ENCODE data around the gene NT5C. TPM values are rescaled to one million over a fixed set of nuclear protein-coding genes. Genes with fewer than 3 reads are reported as not detected.
"Not testable (repeated sequence)": the region's sequence is repeated elsewhere in the genome, so short reads cannot be mapped to it uniquely, and the experiment has no call there.

The NT5C gene
- total RNA-seq, 6 experiments from 2014 or later: 10.5 to 35.1 (median 12.6) TPM

DNA sequence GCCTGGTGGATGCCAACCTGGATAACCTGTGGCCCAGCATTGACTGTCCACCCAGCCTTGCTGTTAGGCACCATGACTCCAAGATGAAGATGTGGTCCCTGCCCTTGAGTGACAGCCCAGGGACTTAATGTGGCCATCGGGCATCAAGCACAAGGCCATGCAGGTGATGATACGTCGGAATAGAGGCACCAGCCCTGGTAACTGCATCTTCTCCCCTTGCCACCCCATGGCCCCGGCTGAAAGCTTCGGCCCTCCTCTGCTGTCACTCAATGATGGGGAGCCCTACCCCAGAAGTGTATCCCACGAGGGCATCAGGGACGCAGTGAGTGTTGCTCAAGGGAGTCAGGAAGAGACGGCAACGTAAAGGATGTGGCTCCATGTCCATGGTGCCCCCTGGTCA, 2.0 kb downstream of the NT5C start:
- H3K36me3 ChIP-seq: no peaks in the 10 kb centered on the region
- no peaks in the 10 kb centered on the region for H3K27me3 ChIP-seq
- no peak overlapping the region for H3K4me3 ChIP-seq
- H3K4me1 ChIP-seq: peaks cover 0 to 6% (median 0%) of the 10 kb centered on the region in 4 donors
- no peak for DNase-seq
- no peak for ATAC-seq
- H3K27ac ChIP-seq: no peak overlapping the region
- WGBS (ENCODE audit: insufficient coverage, low coverage, low lambda C conversion rate, missing lambda C conversion rate): 82% methylated on average over 6 of the region's 9 CpGs
- no peaks in the 10 kb centered on the region for H3K9me3 ChIP-seq
- TF ChIP-seq, protein P1, sequence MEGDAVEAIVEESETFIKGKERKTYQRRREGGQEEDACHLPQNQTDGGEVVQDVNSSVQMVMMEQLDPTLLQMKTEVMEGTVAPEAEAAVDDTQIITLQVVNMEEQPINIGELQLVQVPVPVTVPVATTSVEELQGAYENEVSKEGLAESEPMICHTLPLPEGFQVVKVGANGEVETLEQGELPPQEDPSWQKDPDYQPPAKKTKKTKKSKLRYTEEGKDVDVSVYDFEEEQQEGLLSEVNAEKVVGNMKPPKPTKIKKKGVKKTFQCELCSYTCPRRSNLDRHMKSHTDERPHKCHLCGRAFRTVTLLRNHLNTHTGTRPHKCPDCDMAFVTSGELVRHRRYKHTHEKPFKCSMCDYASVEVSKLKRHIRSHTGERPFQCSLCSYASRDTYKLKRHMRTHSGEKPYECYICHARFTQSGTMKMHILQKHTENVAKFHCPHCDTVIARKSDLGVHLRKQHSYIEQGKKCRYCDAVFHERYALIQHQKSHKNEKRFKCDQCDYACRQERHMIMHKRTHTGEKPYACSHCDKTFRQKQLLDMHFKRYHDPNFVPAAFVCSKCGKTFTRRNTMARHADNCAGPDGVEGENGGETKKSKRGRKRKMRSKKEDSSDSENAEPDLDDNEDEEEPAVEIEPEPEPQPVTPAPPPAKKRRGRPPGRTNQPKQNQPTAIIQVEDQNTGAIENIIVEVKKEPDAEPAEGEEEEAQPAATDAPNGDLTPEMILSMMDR (IDR thresholded peaks at IDR 0.05): no peak
- no peak for TF ChIP-seq POLR2A (IDR thresholded peaks at IDR 0.05)
- intact Hi-C loops (cut with DNase I): no loop called here

DNA sequence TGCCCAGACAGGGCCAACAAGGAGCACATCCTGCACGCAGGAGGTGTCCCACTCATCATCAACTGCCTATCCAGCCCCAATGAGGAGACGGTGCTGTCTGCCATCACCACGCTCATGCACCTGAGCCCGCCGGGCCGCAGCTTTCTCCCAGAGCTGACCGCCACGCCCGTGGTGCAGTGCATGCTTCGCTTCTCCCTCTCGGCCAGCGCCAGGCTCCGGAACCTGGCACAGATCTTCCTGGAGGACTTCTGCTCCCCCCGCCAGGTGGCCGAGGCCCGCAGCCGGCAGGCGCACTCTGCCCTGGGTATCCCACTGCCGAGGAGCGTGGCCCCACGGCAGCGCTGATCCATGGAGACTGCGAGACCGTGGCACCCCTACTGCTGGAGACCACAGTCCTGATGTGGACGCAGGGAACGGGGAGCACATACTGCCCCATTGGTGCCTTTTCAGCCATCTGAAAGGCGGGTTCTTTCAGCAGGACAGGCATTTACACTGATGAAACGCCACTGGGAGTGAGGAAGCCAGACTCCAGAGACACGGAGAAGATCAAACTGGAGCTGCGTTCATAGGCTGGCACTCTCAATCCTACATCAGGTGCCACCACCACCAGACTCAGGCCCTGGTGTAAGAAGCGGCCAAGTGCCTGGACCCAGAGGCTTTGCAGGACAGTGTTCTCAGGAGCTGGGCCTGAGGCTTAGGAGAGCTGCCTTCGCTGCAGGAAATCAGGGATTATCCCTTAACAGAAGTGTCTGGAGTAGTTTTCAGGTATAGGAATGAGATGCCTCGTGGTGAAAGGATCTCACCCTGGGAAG, 2.6 kb downstream of the NT5C start:
- H3K27ac ChIP-seq: no peak overlapping the region
- no peaks in the 10 kb centered on the region for H3K9me3 ChIP-seq
- intact Hi-C loops (cut with DNase I): no loop called here
- peaks cover 0 to 6% (median under 1%) of the 10 kb centered on the region in 4 donors for H3K4me1 ChIP-seq
- 56% methylated on average over 4 of the region's 33 CpGs for WGBS (ENCODE audit: insufficient coverage, low coverage, low lambda C conversion rate, missing lambda C conversion rate)
- H3K4me3 ChIP-seq: no peak overlapping the region
- no peaks in the 10 kb centered on the region for H3K27me3 ChIP-seq
- no peak for TF ChIP-seq POLR2A (IDR thresholded peaks at IDR 0.05)
- TF ChIP-seq, protein P1 (IDR thresholded peaks at IDR 0.05): no peak
- DNase-seq (no peak), ATAC-seq (no peak)
- H3K36me3 ChIP-seq: no peaks in the 10 kb centered on the region

DNA sequence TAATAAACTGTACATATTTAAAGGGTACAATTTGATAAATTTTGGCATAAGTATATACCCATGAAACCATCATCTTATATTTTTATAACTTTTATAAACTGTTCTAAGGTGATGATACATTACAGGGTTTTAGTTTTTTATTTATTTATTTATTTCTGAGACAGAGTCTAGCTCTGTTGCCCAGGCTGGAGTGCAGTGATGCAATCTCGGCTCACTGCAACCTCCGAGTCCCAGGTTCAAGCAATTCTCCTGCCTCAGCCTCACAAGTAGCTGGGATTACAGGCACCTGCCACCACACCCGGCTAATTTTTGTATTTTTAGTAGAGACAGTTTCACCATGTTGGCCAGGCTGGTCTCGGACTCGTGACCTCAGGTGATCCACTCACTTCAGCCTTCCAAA, 3.6 kb downstream of the NT5C start:
- H3K4me3 ChIP-seq; H3K4me1 ChIP-seq; H3K9me3 ChIP-seq; intact Hi-C loops (cut with DNase I); DNase-seq; ATAC-seq; H3K36me3 ChIP-seq; H3K27me3 ChIP-seq; H3K27ac ChIP-seq: not testable (repeated sequence)
- WGBS (ENCODE audit: insufficient coverage, low coverage, low lambda C conversion rate, missing lambda C conversion rate): 75% methylated on average over 5 of the region's 5 CpGs

DNA sequence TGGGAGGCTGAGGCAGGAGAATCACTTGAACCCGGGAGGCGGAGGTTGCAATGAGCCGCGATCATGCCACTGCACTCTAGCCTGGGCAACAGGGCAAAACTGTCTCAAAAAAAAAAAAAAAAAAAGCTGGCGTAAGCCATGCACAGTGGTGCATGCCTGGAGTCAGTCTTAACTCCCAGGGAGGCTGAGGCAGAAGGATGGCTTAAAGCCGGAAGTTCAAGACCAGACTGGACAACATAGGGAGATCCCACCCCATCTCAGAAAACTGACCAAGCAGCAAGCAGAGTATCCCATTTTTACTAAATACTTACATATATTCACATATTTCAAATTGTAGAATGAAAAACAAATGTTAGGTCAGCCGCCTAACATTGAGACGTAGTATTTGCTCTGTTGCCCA, 4.6 kb downstream of the NT5C start:
- Histone ChIP-seq H3K27me3 (no peaks in the 10 kb centered on the region), H3K27ac (no peak overlapping the region), H3K9me3 (no peaks in the 10 kb centered on the region), H3K36me3 (no peaks in the 10 kb centered on the region), H3K4me1 (peaks cover 0 to 6% (median 2%) of the 10 kb centered on the region in 4 donors), H3K4me3 (no peak overlapping the region)
- TF ChIP-seq POLR2A (IDR thresholded peaks at IDR 0.05): no peak
- TF ChIP-seq, protein P1 (IDR thresholded peaks at IDR 0.05): no peak
- WGBS (ENCODE audit: insufficient coverage, low coverage, low lambda C conversion rate, missing lambda C conversion rate): 94% methylated on average over 3 of the region's 8 CpGs
- DNase-seq (peak in 1 of 3 donors; percentile 15), ATAC-seq (no peak)
- intact Hi-C loops (cut with DNase I): no loop called here

DNA sequence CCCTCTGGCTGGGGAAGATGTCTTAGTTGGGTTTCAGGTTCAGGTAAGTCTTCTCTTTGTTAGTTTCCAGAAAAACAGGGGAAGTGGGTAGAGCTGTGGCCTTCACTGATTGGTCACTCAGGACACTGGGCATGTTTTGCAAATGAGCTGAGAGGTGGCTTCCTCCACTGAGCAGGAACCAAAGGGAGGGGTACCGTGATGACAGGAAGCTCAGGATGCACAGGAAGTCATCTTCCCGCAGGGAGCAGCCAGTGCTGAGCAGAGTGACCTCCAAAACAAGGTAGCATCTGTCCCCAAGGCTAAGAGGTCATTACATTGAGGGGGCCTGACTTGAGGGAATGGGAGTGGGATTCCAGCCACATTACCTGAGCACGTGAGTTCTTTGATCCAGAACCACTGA, 5.6 kb downstream of the NT5C start:
- Histone ChIP-seq H3K9me3 (no peaks in the 10 kb centered on the region), H3K4me3 (no peak overlapping the region), H3K27me3 (no peaks in the 10 kb centered on the region), H3K4me1 (peaks cover 0 to 6% (median 2%) of the 10 kb centered on the region in 4 donors), H3K36me3 (no peaks in the 10 kb centered on the region), H3K27ac (no peak overlapping the region)
- TF ChIP-seq, protein P1 (IDR thresholded peaks at IDR 0.05): no peak
- no peak for TF ChIP-seq POLR2A (IDR thresholded peaks at IDR 0.05)
- WGBS (ENCODE audit: insufficient coverage, low coverage, low lambda C conversion rate, missing lambda C conversion rate): no CpG with 5 or more reads among the region's 3 CpGs
- no peak for ATAC-seq
- intact Hi-C loops (cut with DNase I): no loop called here
- peak in 1 of 3 donors; percentile 46 for DNase-seq

Data from right lobe of liver (tissue), 6 donors.